ENCODE measurements around the gene OR6J1.
"Not testable (repeated sequence)": the region's sequence is repeated elsewhere in the genome, so short reads cannot be mapped to it uniquely, and the experiment has no call there.

OR6J1 gene

GRCh38 chr14:22641846-22642245 lies 2.3 kb downstream of the OR6J1 start:
- no peak overlapping the region for H3K4me3 ChIP-seq (ENCODE audit: control insufficient read depth, low read depth, low read length)
- no peak for DNase-seq (ENCODE audit: low read depth)
- TF ChIP-seq CTCF (IDR thresholded peaks at IDR 0.05; ENCODE audit: control insufficient read depth, insufficient read depth, low read depth, low read length, missing control alignments): no peak

- no peak for DNase-seq (ENCODE audit: low read depth)
- TF ChIP-seq CTCF (IDR thresholded peaks at IDR 0.05; ENCODE audit: control insufficient read depth, insufficient read depth, low read depth, low read length, missing control alignments): no peak
- H3K4me3 ChIP-seq (ENCODE audit: control insufficient read depth, low read depth, low read length): no peak overlapping the region
Observed at GRCh38 chr14:22640192-22640591, 4.0 kb downstream of the OR6J1 start.

DNA sequence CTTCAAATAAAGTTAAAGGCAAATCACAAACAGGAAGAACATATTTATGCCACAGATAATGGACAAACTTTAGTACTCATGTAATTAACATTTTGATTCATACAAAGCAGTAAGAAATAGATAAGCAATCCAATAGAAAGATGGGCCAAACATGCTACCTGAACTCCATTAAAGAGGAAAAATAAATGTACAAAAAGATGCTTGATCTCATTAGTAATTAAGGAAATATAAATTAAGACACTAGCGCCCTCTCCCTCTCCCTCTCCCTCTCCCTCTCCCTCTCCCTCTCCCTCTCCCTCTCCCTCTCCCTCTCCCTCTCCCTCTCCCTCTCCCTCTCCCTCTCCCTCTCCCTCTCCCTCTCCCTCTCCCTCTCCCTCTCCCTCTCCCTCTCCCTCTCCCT lies 8.2 kb downstream of the OR6J1 start:
- not testable (repeated sequence) for DNase-seq (ENCODE audit: low read depth)

GRCh38 chr14:22634233-22634900 lies 9.8 kb downstream of the OR6J1 start:
- H3K4me3 ChIP-seq (ENCODE audit: control insufficient read depth, low read depth, low read length): no peak overlapping the region
- DNase-seq (ENCODE audit: low read depth): no peak
- TF ChIP-seq CTCF (IDR thresholded peaks at IDR 0.05; ENCODE audit: control insufficient read depth, insufficient read depth, low read depth, low read length, missing control alignments): no peak

More for the DNA sequence above, 8.2 kb downstream of the OR6J1 start:
- not testable (repeated sequence) for H3K4me3 ChIP-seq (ENCODE audit: control insufficient read depth, low read depth, low read length)

DNA sequence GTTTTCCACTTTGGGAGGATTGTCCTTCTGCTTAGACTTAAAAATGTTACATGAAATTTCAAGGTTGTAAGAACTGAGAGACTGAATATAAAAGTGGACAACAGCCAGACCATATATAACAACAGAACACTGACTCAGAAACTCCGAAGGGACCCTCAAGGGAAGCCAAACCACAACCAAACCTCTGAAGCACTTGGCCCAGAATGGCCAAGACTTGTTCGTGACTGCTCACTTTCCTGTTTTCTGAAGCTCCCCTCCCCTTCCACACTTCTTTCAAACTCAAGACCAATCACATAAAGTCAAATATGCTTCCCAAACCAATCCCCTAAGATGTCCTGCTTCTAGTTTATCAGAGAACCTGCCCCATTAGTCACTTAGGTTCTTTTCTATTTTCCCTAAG lies 13.7 kb downstream of the OR6J1 start:
- no peak overlapping the region for H3K4me3 ChIP-seq (ENCODE audit: control insufficient read depth, low read depth, low read length)
- no peak for TF ChIP-seq CTCF (IDR thresholded peaks at IDR 0.05; ENCODE audit: control insufficient read depth, insufficient read depth, low read depth, low read length, missing control alignments)
- DNase-seq (ENCODE audit: low read depth): peak; percentile 82

- DNase-seq (ENCODE audit: low read depth): no peak
- H3K4me3 ChIP-seq (ENCODE audit: control insufficient read depth, low read depth, low read length): no peak overlapping the region
- no peak for TF ChIP-seq CTCF (IDR thresholded peaks at IDR 0.05; ENCODE audit: control insufficient read depth, insufficient read depth, low read depth, low read length, missing control alignments)
Observed at GRCh38 chr14:22630066-22630465, 14.1 kb downstream of the OR6J1 start.

GRCh38 chr14:22629361-22629760 lies 14.8 kb downstream of the OR6J1 start:
- H3K4me3 ChIP-seq (ENCODE audit: control insufficient read depth, low read depth, low read length): no peak overlapping the region
- TF ChIP-seq CTCF (IDR thresholded peaks at IDR 0.05; ENCODE audit: control insufficient read depth, insufficient read depth, low read depth, low read length, missing control alignments): no peak
- DNase-seq (ENCODE audit: low read depth): no peak

All from AG09309 (cell line).